Measurements from ENCODE around the gene CDC25A. TPM values are rescaled to one million over a fixed set of nuclear protein-coding genes. Genes with fewer than 3 reads are reported as not detected.

CDC25A gene
- total and polyA plus RNA-seq, 2 of the 8 experiments (the other 6 are each of a cell fraction or from before 2014, with no cell fraction given) = 20.7 to 62.1 TPM

GRCh38 chr3:48130321-48130904 is 57.8 kb downstream of the CDC25A start:
- CTCF ChIA-PET (ENCODE audit: partially characterized antibody) = interaction anchor here (0.9 to 2.2 kb wide), 4 partner anchors 8 to 21 kb away, joined by 3 to 9 read pairs (median 6); no protein-coding TSS in a partner anchor
- Histone ChIP-seq H3K4me3 (ENCODE audit: extremely low read depth in 1 of 4, insufficient read depth in 2 of 4, low read depth in 3 of 4, low read length in 4 of 4) (no peak overlapping the region), H3K23ac (ENCODE audit: insufficient read length) (no peak overlapping the region), H2AFZ (ENCODE audit: low read length) (no peak overlapping the region), H3K9ac (replicated peaks in 1 of 4; ENCODE audit: extremely low read depth in 1 of 4, low read depth in 3 of 4, low read length in 3 of 4) (no peak overlapping the region), H2BK12ac (ENCODE audit: low read depth, low read length) (no peak overlapping the region), H2BK5ac (ENCODE audit: low read depth, low read length) (no peak overlapping the region), H3K14ac (ENCODE audit: insufficient read length) (no peak overlapping the region), H3K9me3 (ENCODE audit: insufficient read depth in 2 of 2, low read depth in 1 of 2, low read length in 1 of 2) (no peaks in the 10 kb centered on the region), H4K91ac (replicated peaks; ENCODE audit: insufficient read length, low read length) (no peak overlapping the region), H2AK5ac (ENCODE audit: low read depth, low read length) (no peak overlapping the region), H3K79me2 (ENCODE audit: control insufficient read depth in 1 of 2, insufficient read depth in 2 of 2, low read length in 2 of 2) (no peaks in the 10 kb centered on the region), H3K79me1 (ENCODE audit: low read depth, low read length) (no peaks in the 10 kb centered on the region), H2BK120ac (replicated peaks; ENCODE audit: low read depth, low read length) (no peak overlapping the region), H2BK15ac (ENCODE audit: low read length) (no peak overlapping the region), H2BK20ac (ENCODE audit: low read length) (no peak overlapping the region), H3K4me2 (ENCODE audit: insufficient read depth in 1 of 2, low read depth in 2 of 2, low read length in 2 of 2) (no peak overlapping the region), H3K18ac (ENCODE audit: extremely low read depth, low read length) (no peak overlapping the region), H3K56ac (replicated peaks; ENCODE audit: insufficient read length, low read depth, low read length) (no peak overlapping the region), H3K27me3 (replicated peaks in 1 of 4; ENCODE audit: control insufficient read depth in 3 of 4, extremely low read depth in 1 of 4, insufficient read depth in 3 of 4, low read length in 3 of 4) (no peaks in the 10 kb centered on the region), H3K27ac (ENCODE audit: low read depth, low read length) (no peak overlapping the region), H4K20me1 (replicated peaks in 1 of 2; ENCODE audit: control insufficient read depth in 1 of 2, insufficient read depth in 2 of 2, low read length in 2 of 2) (no peaks in the 10 kb centered on the region), H3K23me2 (ENCODE audit: low read depth, low read length) (no peaks in the 10 kb centered on the region), H4K8ac (ENCODE audit: extremely low read depth, insufficient read depth, low read length) (no peak overlapping the region), H3K4me1 (replicated peaks in 1 of 4; ENCODE audit: control insufficient read depth in 3 of 4, insufficient read depth in 4 of 4, low read length in 3 of 4) (peaks cover 0 to 5% (median under 1%) of the 10 kb centered on the region in 4 experiments; a peak in 3 of 7 replicates), H3K36me3 (ENCODE audit: control insufficient read depth in 2 of 4, insufficient read depth in 4 of 4, low read length in 3 of 4) (no peaks in the 10 kb centered on the region), H3K4ac (replicated peaks; ENCODE audit: insufficient read length, low read depth, low read length) (no peak overlapping the region), H4K5ac (ENCODE audit: insufficient read length, low read depth, low read length) (no peak overlapping the region)
- 88% methylated on average over 8 of the region's 8 CpGs; no CpG with 5 or more reads in 1 of the 2 experiments for WGBS, 2 experiments (ENCODE audit: extremely low coverage in 1 of 2, insufficient coverage in 1 of 2, insufficient read length in 1 of 2, insufficient replicate concordance in 2 of 2, low coverage in 1 of 2, low lambda C conversion rate in 2 of 2, missing lambda C conversion rate in 1 of 2)
- FAIRE-seq = no peak
- POLR2A ChIA-PET (ENCODE audit: partially characterized antibody) = interaction anchor here (0.6 to 1.1 kb wide), 3 partner anchors 25 to 258 kb away, joined by 3 read pairs; no protein-coding TSS in a partner anchor
- TF ChIP-seq SRF (IDR thresholded peaks at IDR 0.05; ENCODE audit: low read depth, low read length) (no peak), KDM4A (IDR thresholded peaks at IDR 0.05; ENCODE audit: low read depth, low read length, severe bottlenecking) (no peak), CTBP2 (IDR thresholded peaks at IDR 0.05; ENCODE audit: borderline replicate concordance, insufficient read depth, insufficient read length, low read length) (no peak), TAF7 (optimal IDR thresholded peaks at IDR 0.05; ENCODE audit: borderline replicate concordance, low read depth, low read length) (no peak), MAFK (IDR thresholded peaks at IDR 0.05; ENCODE audit: low read depth, low read length) (no peak), SIX5 (IDR thresholded peaks at IDR 0.05; ENCODE audit: low read depth, low read length) (no peak), ASH2L (IDR thresholded peaks at IDR 0.05; ENCODE audit: low read length) (no peak), SP1 (IDR thresholded peaks at IDR 0.05; ENCODE audit: low read depth, low read length) (no peak), RFX5 (IDR thresholded peaks at IDR 0.05; ENCODE audit: borderline replicate concordance, low read depth, low read length) (no peak)
- no peak for DNase-seq (ENCODE audit: low read depth in 1 of 2, low spot score in 2 of 2)

All from H1 (cell line).